Measurements from ENCODE around the gene GARIN5A.

The GARIN5A gene

DNA sequence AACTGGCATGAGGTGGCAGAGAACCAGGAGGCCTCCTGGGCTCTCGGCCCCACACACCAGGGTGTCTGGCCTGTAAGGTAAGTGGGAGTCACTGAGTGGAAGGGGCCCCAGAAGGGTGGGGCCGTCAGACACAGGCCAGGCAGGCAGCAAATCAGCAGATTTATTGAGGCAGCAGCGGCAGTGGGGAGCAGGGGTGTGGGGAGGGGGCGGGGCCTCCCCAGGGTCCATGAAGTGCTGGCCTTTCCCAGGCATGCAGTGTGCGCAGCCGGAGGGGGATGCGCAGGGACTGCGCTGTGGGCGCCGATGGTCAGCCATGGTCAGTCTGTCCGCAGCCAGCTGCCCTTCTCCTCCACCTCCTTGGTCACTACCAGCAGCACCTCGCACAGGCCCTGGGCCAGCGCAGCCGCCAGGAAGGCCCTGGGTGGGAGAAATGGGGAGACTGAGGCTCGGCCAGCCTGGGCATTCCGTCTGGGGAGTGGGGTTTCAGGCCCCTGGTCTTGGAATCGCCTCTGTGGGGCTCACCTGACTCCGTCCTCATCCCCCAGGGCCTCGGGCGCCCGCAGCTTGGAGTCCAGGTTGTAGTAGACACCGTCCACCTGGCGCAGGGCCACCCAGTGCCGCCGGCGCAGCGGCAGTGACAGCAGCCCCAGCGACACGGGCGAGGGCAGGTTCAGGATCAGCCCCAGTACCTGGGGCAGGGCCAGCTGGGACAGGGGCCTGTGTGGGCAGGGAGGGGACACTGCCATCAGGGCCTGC, 29.4 kb upstream of the GARIN5A start:
- Histone ChIP-seq H3K36me3 (ENCODE audit: insufficient read depth, low read depth, low read length) (no peaks in the 10 kb centered on the region), H3K4me1 (ENCODE audit: insufficient read depth, low read length) (no peaks in the 10 kb centered on the region), H3K4me3 (ENCODE audit: low read length) (no peak overlapping the region), H3K27me3 (ENCODE audit: insufficient read depth, low read length) (peaks cover 6% of the 10 kb centered on the region), H3K27ac (ENCODE audit: low read length) (no peak overlapping the region), H3K9ac (ENCODE audit: low read depth, low read length) (no peak overlapping the region), H3K9me3 (ENCODE audit: insufficient read depth, low read depth, low read length) (peaks cover 13% of the 10 kb centered on the region; the same call in 1 of the 2 replicates)

- H3K4me1 ChIP-seq (ENCODE audit: insufficient read depth, low read length) = no peaks in the 10 kb centered on the region
- H3K27me3 ChIP-seq (ENCODE audit: insufficient read depth, low read length) = peaks cover 40% of the 10 kb centered on the region
- H3K36me3 ChIP-seq (ENCODE audit: insufficient read depth, low read depth, low read length) = no peaks in the 10 kb centered on the region
- H3K9ac ChIP-seq (ENCODE audit: low read depth, low read length) = no peak overlapping the region
- H3K9me3 ChIP-seq (ENCODE audit: insufficient read depth, low read depth, low read length) = peaks cover 22% of the 10 kb centered on the region
- H3K4me3 ChIP-seq (ENCODE audit: low read length) = no peak overlapping the region
- H3K27ac ChIP-seq (ENCODE audit: low read length) = no peak overlapping the region
Observed at GRCh38 chr19:50501568-50502475, 25.2 kb upstream of the GARIN5A start.

GRCh38 chr19:50501186-50501567, 24.5 kb upstream of the GARIN5A start:
- Histone ChIP-seq H3K4me3 (ENCODE audit: low read length) (no peak overlapping the region), H3K27ac (ENCODE audit: low read length) (no peak overlapping the region), H3K9me3 (ENCODE audit: insufficient read depth, low read depth, low read length) (peaks cover 22% of the 10 kb centered on the region), H3K36me3 (ENCODE audit: insufficient read depth, low read depth, low read length) (no peaks in the 10 kb centered on the region), H3K9ac (ENCODE audit: low read depth, low read length) (no peak overlapping the region), H3K27me3 (ENCODE audit: insufficient read depth, low read length) (peaks cover 46% of the 10 kb centered on the region), H3K4me1 (ENCODE audit: insufficient read depth, low read length) (no peaks in the 10 kb centered on the region)

GRCh38 chr19:50500753-50501151, 24.1 kb upstream of the GARIN5A start:
- Histone ChIP-seq H3K27ac (ENCODE audit: low read length) (no peak overlapping the region), H3K9ac (ENCODE audit: low read depth, low read length) (no peak overlapping the region), H3K9me3 (ENCODE audit: insufficient read depth, low read depth, low read length) (peaks cover 19% of the 10 kb centered on the region), H3K36me3 (ENCODE audit: insufficient read depth, low read depth, low read length) (no peaks in the 10 kb centered on the region), H3K4me3 (ENCODE audit: low read length) (no peak overlapping the region), H3K27me3 (ENCODE audit: insufficient read depth, low read length) (peaks cover 47% of the 10 kb centered on the region), H3K4me1 (ENCODE audit: insufficient read depth, low read length) (no peaks in the 10 kb centered on the region)

DNA sequence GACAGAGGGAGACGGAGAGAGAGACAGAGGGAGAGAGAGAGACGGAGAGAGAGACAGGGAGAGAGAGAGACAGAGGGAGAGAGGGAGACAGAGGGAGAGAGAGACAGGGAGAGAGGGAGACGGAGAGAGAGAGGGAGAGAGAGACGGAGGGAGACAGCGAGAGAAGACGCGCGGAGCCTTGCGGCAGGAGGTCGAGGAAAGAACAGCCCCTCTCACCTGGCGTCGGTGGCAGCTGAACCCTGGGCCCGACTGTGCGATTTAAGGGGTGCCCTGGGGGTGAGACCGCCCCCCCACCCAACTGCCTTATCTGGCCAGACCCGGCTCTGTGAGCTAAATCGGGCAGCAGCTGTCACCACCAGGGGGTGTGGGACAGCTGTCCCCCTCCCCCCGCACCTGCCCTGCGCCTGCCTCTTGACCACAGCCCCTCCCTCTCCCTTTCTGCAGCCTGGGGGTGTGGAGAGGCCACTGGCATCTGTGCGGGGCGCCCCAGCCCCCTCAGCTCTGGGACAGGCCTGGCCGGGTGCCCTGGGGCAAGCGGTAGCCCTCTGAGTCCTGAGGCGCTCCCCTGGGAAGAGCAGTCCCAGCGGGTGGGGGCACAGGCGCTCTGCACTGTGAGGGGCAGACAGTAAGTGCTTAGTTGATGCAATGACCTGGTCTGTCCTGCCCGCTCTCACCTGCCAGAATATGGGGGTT, 23.6 kb upstream of the GARIN5A start:
- Histone ChIP-seq H3K27ac (ENCODE audit: low read length) (no peak overlapping the region), H3K9ac (ENCODE audit: low read depth, low read length) (no peak overlapping the region), H3K9me3 (ENCODE audit: insufficient read depth, low read depth, low read length) (peaks cover 16% of the 10 kb centered on the region), H3K27me3 (ENCODE audit: insufficient read depth, low read length) (peaks cover 51% of the 10 kb centered on the region), H3K4me1 (ENCODE audit: insufficient read depth, low read length) (no peaks in the 10 kb centered on the region), H3K4me3 (ENCODE audit: low read length) (peak overlapping the region; percentile 4; the same call in 1 of the 2 replicates), H3K36me3 (ENCODE audit: insufficient read depth, low read depth, low read length) (no peaks in the 10 kb centered on the region)

- H3K27me3 ChIP-seq (ENCODE audit: insufficient read depth, low read length) = peaks cover 67% of the 10 kb centered on the region
- H3K27ac ChIP-seq (ENCODE audit: low read length) = no peak overlapping the region
Observed at GRCh38 chr19:50498219-50499056, 21.8 kb upstream of the GARIN5A start.

DNA sequence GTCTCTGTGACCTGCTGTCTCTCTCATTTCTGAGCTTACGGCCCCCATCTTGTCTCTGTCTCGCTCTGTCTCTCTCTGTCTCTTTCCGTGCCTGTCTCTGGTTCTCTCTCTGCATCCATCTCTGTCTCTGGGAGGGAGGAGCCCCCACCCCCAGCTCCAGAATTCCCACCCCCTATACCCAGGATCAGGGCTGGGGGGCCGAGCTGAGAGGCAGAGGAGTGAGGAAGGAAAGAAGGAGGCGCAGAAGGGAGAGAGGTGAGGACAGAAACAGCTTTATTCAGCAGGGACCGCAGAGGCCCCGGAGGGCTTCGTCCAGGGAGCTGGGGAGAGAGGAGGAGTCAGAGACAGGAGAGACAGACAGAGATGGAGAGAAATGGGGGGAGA, 20.4 kb upstream of the GARIN5A start:
- no peak overlapping the region for H3K4me3 ChIP-seq (ENCODE audit: low read length)
- H3K9ac ChIP-seq (ENCODE audit: low read depth, low read length) = no peak overlapping the region
- no peak overlapping the region for H3K27ac ChIP-seq (ENCODE audit: low read length)
- no peaks in the 10 kb centered on the region for H3K36me3 ChIP-seq (ENCODE audit: insufficient read depth, low read depth, low read length)
- H3K9me3 ChIP-seq (ENCODE audit: insufficient read depth, low read depth, low read length) = peaks cover 31% of the 10 kb centered on the region
- H3K27me3 ChIP-seq (ENCODE audit: insufficient read depth, low read length) = peaks cover 81% of the 10 kb centered on the region
- H3K4me1 ChIP-seq (ENCODE audit: insufficient read depth, low read length) = no peaks in the 10 kb centered on the region

More at GRCh38 chr19:50498219-50499056, 21.8 kb upstream of the GARIN5A start:
- Histone ChIP-seq H3K9me3 (ENCODE audit: insufficient read depth, low read depth, low read length) (peaks cover 26% of the 10 kb centered on the region), H3K9ac (ENCODE audit: low read depth, low read length) (no peak overlapping the region), H3K36me3 (ENCODE audit: insufficient read depth, low read depth, low read length) (no peaks in the 10 kb centered on the region), H3K4me3 (ENCODE audit: low read length) (no peak overlapping the region), H3K4me1 (ENCODE audit: insufficient read depth, low read length) (no peaks in the 10 kb centered on the region)

DNA sequence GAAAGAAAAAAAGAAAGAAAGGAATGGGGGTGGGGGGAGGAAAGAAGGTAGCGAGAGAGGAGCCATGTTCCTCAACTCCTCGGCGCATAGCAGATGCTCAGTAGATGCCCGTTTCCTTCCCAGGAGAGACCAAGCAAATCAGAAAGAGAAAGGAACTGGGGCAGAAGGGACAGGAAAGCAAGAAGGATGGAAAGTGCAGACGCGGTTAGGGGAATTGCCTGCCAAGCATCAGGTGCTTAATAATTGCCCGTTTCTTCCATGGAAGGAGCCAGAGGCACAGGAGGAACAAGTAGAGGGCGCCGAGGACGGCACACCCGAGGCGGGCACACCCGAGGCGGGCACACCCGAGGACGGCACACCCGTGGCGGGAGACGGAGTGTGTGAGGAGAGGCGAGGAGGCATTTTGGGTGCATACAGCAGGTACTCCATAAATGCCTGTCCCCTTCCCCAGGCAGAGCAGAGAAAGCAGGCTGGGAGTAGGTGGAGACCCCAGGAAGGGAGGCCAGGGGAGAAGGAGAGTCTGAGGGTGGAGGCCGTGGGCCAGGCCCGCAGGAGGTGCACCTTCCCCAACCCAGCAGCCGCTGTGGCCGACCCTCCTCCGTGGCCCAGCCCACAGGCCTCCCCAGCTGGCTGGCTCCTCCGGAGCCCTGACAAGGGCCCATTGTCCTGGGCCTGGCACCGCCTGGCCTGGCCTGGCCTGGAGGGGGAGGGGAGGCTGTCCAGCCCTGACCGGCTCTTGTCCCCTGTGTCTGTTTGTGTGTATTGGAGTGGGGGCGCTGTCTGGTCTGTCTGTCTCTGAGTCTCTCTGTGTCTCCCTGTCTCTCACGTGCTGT, 19.8 kb upstream of the GARIN5A start:
- Histone ChIP-seq H3K9ac (ENCODE audit: low read depth, low read length) (no peak overlapping the region), H3K36me3 (ENCODE audit: insufficient read depth, low read depth, low read length) (no peaks in the 10 kb centered on the region), H3K27me3 (ENCODE audit: insufficient read depth, low read length) (peaks cover 87% of the 10 kb centered on the region), H3K27ac (ENCODE audit: low read length) (no peak overlapping the region), H3K4me3 (ENCODE audit: low read length) (no peak overlapping the region), H3K4me1 (ENCODE audit: insufficient read depth, low read length) (no peaks in the 10 kb centered on the region), H3K9me3 (ENCODE audit: insufficient read depth, low read depth, low read length) (peaks cover 38% of the 10 kb centered on the region)

GRCh38 chr19:50495020-50495531, 18.4 kb upstream of the GARIN5A start:
- peaks cover 93% of the 10 kb centered on the region for H3K27me3 ChIP-seq (ENCODE audit: insufficient read depth, low read length)

DNA sequence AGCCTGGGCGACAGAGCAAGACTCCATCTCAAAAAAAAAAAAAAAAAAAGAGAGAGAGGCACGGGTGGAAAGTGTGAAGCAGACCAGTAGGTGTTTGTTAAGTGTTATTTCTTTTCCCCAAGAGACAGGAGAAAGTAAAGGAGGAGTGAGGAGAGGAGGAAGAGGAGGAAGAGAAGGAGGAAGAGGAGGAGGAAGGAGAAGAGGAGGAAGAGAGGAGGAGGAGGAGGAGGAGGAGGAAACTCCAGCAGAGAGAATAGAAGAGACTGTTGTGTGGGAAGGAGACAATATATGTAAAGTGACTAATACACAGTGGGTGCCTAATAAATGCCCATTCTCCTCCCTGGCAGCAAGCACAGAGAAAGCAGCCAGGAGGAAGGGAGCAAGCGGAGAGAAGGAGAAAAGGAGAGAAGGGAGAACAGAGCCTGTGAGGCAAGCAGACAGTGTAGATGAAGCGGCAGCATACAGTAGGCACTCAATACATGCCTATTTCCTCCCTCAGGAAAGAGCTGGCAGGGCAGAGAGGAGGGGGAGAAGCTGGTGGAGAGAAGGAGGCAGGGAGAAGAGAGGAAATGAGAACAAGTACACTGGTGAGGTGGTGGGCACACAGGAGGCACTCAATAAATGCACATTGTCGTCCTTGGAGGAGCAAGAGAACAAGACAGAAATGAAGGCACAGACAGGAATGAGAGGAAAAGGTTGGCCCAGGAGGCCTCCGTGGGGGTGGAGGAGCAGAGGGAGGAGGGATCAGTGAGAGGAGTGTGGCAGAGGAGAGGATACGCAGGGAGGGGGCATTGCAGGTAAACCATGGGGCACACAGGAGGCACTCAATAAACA, 17.8 kb upstream of the GARIN5A start:
- Histone ChIP-seq H3K36me3 (ENCODE audit: insufficient read depth, low read depth, low read length) (no peaks in the 10 kb centered on the region), H3K4me3 (ENCODE audit: low read length) (no peak overlapping the region), H3K9ac (ENCODE audit: low read depth, low read length) (no peak overlapping the region), H3K4me1 (ENCODE audit: insufficient read depth, low read length) (no peaks in the 10 kb centered on the region), H3K9me3 (ENCODE audit: insufficient read depth, low read depth, low read length) (peaks cover 37% of the 10 kb centered on the region), H3K27ac (ENCODE audit: low read length) (no peak overlapping the region), H3K27me3 (ENCODE audit: insufficient read depth, low read length) (peaks cover 92% of the 10 kb centered on the region)

More at GRCh38 chr19:50495020-50495531, 18.4 kb upstream of the GARIN5A start:
- Histone ChIP-seq H3K9me3 (ENCODE audit: insufficient read depth, low read depth, low read length) (peaks cover 42% of the 10 kb centered on the region), H3K27ac (ENCODE audit: low read length) (no peak overlapping the region), H3K4me1 (ENCODE audit: insufficient read depth, low read length) (no peaks in the 10 kb centered on the region), H3K4me3 (ENCODE audit: low read length) (no peak overlapping the region), H3K36me3 (ENCODE audit: insufficient read depth, low read depth, low read length) (no peaks in the 10 kb centered on the region), H3K9ac (ENCODE audit: low read depth, low read length) (no peak overlapping the region)
